NCI-H345 (cell line): ENCODE data around the gene PLBD2.
"Not testable (repeated sequence)": the region's sequence is repeated elsewhere in the genome, so short reads cannot be mapped to it uniquely, and the experiment has no call there.

Experiments used
- DNase-seq: peaks from one replicate; lab custom pipeline; 2025; lab: John Stamatoyannopoulos, UW

The PLBD2 gene

GRCh38 chr12:113334786-113335539 is 23.4 kb upstream of the PLBD2 start, which contains the start of gene SLC8B1:
Gene SLC8B1 (minus strand): TSS chr12:113335109. CDS start chr12:113332878, 2,231 bp downstream.
- peak; percentile 73 for DNase-seq

DNA sequence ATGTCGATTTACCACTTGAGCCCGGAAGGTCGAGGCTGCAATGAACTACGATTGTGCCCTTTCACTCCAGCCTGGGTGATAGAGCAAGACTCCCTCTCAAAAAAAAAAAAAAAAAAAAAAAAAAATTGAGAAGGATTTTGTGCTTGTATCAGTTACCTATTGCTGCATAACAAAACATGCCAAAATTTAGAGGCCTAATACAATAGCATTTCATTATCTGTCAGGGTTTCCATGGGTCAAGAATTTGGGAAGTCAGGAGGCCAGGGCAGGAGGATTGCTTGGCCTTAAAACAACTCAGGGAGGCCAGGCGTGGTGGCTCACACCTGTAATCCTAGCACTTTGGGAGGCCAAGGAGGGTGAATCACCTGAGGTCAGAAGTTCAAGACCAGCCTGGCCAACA is 18.8 kb upstream of the PLBD2 start:
- DNase-seq = no peak

GRCh38 chr12:113340061-113340460 is 18.3 kb upstream of the PLBD2 start:
- DNase-seq = no peak

DNA sequence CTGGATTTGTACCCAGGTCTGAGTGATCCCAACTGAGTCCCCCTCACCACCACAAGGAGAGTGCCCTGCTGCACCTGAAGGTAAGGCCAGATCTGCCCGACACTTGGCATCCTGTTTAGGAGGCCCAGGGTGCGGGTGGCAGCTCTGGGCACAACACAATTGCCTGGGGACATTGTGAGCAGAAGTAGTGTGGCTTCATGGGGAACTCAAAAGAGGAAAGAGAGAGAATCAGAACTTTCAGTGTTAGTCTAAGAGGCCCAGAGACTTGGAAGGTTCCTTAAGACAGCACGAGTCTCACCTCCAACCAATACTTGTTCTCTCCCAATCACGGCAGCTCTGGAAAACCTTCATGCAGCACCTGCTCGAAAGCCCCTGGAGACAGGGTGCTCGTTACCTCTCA is 16.9 kb upstream of the PLBD2 start:
- no peak for DNase-seq

- no peak for DNase-seq
These were observed 13.1 kb upstream of the PLBD2 start for GRCh38 chr12:113345318-113345717.

- DNase-seq = no peak
These were observed 12.0 kb upstream of the PLBD2 start for GRCh38 chr12:113346353-113346752.

GRCh38 chr12:113347107-113347506 is 11.3 kb upstream of the PLBD2 start:
- no peak for DNase-seq

DNA sequence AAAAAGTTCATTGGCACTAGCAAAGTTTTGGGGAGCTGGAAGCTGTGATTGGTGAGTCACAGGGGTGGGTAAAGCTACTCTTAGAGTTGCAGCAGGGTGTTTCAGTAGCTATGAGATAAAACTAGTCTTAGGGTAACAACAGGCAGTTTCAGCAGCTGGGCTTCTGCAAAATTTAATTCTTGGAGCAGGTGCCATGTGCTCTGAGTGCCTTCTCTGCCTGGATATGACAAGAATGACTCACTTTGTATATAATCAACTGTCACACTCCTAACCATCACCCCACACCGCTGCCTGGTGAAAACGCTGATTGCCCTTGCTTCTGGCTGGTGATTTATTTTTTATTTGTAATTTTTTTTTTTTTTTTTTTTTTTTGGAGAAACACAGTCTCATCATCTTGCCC is 10.5 kb upstream of the PLBD2 start:
- no peak for DNase-seq

- no peak for DNase-seq
These were observed 9.4 kb upstream of the PLBD2 start for GRCh38 chr12:113348849-113349536.

- DNase-seq = no peak
These were observed 7.3 kb upstream of the PLBD2 start for GRCh38 chr12:113351089-113351488.

DNA sequence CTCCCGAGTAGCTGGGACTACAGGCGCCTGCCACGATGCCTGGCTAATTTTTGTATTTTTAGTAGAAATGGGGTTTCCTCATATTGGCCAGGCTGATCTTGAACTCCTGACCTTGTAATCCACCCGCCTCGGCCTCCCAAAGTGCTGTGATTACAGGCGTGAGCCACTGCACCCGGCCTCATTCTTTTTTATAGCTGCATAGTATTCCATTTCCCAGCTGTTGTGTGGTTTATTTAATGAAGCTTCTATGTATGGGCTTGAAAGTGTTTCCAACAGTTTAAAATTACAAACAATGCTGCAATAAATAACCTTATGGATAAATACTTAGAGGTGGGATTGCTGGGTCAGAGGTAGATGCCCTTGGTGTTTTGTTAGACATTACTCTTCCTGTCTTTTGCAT is 4.2 kb upstream of the PLBD2 start:
- not testable (repeated sequence) for DNase-seq

- no peak for DNase-seq
These were observed 949 bp downstream of the PLBD2 start for GRCh38 chr12:113359133-113359938.

DNA sequence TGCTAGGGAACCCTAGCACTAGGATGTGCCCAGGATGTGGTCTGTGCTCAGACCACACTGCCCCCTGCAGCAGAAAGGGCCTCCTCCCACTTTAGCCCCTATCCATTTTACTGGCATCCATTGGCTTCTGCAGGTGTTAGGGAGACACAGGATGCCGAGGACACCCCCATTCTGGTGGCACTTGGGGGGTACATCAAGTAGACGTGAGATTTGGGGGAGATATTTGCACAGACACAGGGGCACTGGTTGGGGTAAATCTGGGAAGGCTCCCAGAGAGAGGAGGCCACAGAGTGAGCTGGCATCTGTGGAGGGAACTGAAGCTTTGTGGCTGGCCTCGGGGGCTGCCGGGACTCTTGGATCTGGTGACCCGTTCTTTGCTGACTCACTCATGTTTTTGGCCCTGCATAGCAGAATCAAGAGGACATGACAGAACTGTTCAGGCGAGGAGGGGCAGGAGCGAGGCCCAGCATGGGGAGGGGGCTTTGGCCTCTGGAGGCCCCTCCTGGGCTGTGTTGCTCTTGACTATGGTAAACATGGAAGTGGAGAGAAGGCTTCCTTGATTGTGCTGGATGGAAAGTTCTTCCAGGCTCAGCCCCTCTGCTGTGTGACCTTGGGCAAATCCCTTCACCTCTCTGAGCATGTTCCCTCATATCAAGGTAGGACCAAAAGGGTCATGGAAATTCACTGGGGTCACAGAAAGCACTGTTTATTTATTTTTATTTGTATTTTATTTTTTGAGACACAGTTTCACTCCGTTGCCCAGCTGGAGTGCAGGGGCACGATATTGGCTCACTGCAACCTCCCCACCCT is 1.8 kb downstream of the PLBD2 start:
- no peak for DNase-seq

DNA sequence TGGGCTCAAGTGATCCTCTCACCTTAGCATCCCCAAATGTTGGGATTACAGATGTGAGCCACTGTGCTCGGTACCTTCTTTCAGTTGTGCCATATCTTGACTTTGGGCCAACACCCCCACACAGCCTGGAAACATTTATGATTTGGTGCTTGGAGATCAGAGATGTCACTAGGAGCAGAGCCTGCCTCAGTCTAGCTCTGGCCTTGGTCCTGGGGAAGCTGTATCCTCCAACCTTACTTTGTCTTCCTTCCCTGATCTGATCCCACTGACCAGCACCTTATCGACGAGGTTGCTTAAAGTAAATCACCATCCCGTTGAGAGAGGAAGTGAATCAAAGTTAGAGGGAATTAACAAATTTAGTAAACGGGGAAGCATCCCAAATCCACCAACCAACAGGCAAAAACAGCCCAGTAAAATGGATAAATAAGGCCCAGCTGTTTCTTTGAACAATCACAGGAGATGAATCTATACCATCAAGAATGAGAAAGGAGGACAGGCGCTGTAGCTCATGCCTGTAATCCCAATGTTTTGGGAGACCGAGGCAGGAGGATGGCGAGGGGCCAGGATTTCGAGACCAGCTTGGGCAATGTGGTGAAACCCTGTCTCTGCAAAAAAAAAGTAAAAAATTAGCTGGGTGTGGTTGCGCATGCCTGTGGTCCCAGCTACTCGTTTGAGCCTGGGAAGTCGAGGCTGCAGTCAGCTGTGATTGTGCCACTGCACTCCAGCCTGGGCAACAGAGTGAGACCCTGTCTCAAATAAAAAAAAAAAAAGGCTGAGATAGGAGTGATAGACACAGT is 3.4 kb downstream of the PLBD2 start:
- no peak for DNase-seq

DNA sequence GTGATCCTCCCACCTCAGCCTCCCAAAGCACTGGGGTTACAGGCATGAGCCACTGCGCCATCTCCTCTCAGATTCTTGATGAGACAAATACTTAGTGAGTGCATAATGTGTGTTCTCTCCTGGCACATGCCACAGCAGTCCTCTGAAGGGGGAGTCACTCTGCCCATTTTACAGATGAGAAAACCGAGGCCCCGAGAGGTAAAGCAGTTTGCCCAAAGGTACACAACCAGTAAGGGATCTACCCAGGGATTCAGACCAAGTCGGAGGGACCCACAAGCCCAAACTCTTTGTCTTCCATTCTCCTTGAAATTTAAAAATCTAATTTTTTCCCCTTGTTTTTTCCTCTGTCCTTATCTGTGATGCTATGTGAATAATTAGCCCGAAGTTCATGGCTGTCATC is 6.3 kb downstream of the PLBD2 start:
- no peak for DNase-seq

- DNase-seq = no peak
These were observed 7.4 kb downstream of the PLBD2 start for GRCh38 chr12:113365639-113366395.

- no peak for DNase-seq
These were observed 8.4 kb downstream of the PLBD2 start for GRCh38 chr12:113366827-113367226.

- no peak for DNase-seq
These were observed 9.9 kb downstream of the PLBD2 start for GRCh38 chr12:113368331-113368730.

GRCh38 chr12:113369391-113369985 is 11.1 kb downstream of the PLBD2 start:
- no peak for DNase-seq
